HG03457 (cell line): ENCODE data around the gene MRPL42.
"Not testable (repeated sequence)": the region's sequence is repeated elsewhere in the genome, so short reads cannot be mapped to it uniquely, and the experiment has no call there.

Experiments used
- ATAC-seq: cut with Tn5 transposase; IDR thresholded peaks from one replicate; pipeline ENCODE4 v1.9.1; 2021; ENCODE audit warnings: moderate number of reproducible peaks; ENCODE audit not compliant: unreplicated experiment

Gene MRPL42

GRCh38 chr12:93443576-93443975 lies 23.7 kb upstream of the MRPL42 start:
- ATAC-seq, result no peak

GRCh38 chr12:93447555-93448290 lies 19.6 kb upstream of the MRPL42 start:
- ATAC-seq, result no peak

DNA sequence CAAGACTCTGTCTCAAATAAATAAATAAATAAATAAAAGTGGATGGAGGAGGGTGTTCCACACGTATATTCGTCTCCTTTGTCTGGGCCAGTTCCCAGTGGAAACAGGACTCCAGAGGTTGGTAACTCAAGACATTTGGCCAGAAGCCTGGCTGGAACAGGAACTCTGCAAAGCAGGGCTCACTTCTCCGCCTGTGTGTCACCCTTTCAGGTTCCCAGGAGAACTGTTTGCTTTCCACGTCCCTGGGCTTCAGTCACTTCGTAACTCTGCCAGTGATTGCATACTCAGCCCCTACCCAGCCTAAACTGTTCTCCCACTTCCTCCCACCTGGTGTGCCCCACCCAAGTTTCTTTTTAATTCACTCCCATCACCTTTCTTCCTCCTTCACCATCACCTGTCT lies 18.5 kb upstream of the MRPL42 start:
- ATAC-seq, result no peak

- ATAC-seq, result no peak
These were observed 18.0 kb upstream of the MRPL42 start for GRCh38 chr12:93449277-93449676.

DNA sequence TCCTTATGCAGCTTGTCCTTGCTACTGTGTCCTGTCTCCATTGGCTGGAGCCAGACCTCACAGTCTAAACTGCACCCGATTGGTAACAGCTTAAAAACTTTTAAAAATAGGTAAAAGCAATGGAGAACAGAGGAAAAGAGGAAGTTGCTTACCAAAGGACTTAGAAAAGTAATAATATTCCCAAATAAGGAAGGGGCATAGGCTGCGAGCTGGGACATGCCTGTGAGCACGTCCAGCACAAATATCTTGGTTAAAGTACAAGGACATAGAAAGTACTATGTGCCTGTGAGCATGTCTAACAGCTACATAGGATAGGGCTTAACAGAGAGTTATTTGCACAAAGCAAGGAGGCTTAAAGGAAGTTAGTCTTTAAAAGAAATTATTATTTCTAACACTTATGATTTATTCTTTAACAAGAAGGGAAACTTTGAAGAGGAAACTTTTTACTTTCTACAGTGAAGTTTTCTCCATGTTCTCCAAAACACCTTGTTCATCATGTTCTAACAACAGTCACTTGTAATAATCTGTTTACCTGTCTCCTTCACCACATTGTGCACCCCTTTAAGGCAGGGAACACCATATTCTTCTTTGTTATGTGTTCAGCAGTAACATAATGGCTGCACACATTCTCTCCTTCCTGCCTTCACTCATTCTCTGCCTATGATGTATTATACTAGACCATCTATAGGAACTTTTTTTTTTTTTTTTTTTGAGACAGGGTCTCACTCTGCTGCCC lies 15.7 kb upstream of the MRPL42 start:
- ATAC-seq, result no peak

GRCh38 chr12:93453633-93454032 lies 13.7 kb upstream of the MRPL42 start:
- ATAC-seq, result no peak

GRCh38 chr12:93456077-93456476 lies 11.2 kb upstream of the MRPL42 start:
- no peak for ATAC-seq

DNA sequence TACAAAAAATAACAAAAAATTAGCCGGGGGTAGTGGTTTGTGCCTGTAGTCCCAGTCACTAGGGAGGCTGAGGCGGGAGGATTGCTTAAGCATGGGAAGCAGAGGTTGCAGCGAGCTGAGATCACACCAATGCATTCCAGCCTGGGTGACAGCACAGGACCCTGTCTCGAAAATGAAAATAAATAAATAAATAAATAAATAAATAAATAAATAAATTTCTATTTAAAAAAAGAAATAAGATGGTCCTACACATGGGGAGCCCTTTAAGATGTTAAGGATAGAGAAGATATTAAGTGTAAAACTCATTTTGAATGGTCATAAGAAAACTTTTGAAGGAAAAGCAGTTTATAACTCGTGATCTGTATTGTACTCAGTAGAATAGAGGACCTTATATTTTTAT lies 8.2 kb upstream of the MRPL42 start:
- ATAC-seq, result no peak

DNA sequence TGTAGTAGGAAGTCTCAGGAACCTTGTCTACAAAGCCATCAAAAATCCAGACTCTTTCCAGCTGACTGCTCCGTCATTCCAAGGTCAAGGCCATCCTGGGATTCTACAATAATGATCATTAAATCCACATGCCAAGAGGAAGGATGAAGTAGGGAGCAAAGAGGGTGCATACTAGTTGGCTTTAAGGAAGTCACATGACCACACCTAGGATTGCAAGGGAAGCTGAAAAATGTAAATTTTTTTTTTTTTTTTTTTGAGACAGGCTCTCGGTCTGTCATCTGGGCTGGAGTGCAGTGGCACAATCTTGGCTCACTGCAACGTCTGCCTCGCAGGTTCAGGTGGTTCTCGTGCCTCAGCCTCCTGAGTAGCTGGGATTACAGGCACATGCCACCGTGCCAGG lies 7.3 kb upstream of the MRPL42 start:
- ATAC-seq, result no peak

DNA sequence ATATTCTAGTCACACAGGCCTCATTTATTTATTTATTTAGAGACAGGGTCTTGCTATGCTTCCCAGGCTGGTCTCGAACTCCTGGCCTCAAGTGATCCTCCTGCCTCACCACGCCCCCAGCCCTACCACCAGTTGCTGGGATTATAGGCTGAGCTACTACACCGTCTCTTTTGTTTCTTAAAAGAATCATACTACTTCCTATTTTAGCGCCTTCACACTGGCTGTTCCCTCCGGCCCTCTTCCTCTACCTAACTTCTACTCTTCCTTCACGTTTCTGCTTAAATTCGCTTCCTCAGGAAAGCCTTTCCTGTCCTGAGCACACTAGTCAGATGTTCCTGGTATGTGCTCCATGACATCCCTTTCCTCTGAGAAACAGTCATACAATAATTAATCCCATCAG lies 6.4 kb upstream of the MRPL42 start:
- no peak for ATAC-seq

GRCh38 chr12:93461503-93461902 lies 5.8 kb upstream of the MRPL42 start:
- ATAC-seq, result no peak

DNA sequence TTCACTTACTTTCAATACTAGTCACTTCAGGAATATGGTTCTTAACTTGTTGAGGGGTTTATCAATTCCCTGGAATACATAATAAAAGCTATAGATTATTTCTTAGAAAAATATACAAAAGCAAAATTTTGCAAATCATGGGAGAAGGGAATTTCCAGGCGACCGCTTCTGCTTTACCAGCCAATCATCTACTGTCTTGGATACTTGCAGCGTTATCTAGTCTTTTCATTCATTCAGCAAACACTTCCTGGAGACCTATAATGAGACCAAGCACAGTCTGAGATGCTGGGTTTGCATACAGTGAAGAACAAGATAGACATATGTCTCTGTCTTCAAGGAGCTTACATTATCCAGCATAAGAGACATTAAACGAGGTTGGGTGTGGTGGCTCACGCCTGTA lies 1.5 kb upstream of the MRPL42 start:
- ATAC-seq, result no peak

GRCh38 chr12:93466625-93467350 lies 526 bp upstream of the MRPL42 start:
- no peak for ATAC-seq

DNA sequence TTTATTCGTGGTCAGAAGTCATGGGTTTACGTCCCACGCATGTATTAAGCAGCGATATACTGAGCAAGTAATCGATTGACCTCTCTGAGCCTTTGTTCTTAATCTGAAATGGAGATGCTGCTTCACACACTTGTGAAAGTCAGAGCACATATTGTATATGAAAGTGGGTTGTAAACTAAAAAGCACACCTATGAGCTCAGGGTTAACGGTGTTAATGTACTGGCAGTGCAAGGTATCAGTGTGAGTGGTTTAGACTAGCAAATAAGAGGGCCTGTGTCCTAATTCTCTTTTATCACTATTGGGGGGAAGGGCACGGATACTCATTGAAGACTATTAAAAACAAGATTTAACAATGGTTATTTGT lies 676 bp downstream of the MRPL42 start:
- ATAC-seq, result no peak

GRCh38 chr12:93469386-93469785 lies 2.1 kb downstream of the MRPL42 start:
- no peak for ATAC-seq

- no peak for ATAC-seq
These were observed 9.2 kb downstream of the MRPL42 start for GRCh38 chr12:93476555-93476954.

DNA sequence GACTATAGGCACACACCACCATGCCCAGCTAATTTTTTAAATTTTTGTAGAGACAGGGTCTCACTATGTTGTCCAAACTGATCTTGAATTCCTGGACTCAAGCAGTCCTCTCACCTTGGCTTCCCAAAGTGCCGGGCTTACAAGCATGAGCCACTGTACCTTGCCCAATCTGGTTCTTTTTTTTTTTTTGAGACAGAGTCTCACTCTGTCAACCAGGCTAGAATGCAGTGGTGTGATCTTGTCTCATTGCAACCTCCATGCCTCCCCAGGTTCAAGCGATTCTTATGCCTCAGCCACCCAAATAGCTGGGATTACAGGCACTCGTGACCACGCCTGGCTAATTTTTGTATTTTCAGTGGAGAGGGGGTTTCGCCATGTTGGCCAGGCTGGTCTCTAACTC lies 15.4 kb downstream of the MRPL42 start:
- ATAC-seq, result no peak

DNA sequence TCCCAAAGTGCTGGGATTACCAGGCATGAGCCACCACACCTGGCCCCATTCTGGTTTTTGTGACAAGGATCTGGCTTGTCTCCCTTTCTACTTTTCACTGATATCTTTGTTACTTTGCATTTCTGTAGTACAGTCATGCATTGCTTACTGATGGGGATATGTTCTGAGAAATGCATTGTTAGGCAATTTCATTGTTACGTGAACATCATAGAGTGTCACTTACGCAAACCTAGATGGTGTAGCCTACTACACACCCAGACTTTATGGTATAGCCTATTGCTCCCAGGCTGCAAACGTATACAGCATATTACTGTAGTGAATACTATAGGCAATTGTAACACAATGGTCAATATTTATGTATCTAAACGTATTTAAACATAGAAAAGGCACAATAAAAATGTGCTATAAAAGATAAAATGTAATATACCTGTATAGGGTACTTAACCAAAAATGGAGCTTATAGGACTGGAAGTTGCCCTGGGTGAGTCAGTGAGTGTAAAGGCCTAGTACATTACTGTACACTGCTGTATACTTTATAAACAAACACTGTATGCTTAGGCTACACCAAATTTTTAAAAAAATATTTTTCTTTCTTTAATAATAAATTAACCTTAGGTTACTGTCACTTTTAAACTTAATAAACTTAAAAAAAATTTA lies 16.0 kb downstream of the MRPL42 start:
- ATAC-seq, result no peak

- ATAC-seq, result no peak
These were observed 17.1 kb downstream of the MRPL42 start for GRCh38 chr12:93484315-93484981.

DNA sequence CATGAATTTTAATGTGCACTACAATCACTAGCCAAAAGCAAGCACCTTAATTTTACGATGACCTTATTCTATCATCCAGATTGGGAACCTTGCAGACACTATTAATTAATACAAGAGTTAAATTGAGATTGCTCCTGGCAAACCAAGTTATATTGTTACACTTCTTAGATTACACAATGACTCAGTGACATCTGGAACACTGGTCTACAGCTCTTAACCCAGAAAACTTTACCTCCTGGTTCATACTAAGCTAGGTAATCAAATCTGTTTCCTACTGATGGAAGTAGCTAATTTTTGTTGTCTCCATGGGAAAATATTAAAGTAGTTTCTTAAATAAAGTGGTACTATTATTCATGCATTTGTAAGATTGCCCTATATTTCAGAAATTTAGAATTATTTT lies 25.5 kb downstream of the MRPL42 start:
- not testable (repeated sequence) for ATAC-seq

DNA sequence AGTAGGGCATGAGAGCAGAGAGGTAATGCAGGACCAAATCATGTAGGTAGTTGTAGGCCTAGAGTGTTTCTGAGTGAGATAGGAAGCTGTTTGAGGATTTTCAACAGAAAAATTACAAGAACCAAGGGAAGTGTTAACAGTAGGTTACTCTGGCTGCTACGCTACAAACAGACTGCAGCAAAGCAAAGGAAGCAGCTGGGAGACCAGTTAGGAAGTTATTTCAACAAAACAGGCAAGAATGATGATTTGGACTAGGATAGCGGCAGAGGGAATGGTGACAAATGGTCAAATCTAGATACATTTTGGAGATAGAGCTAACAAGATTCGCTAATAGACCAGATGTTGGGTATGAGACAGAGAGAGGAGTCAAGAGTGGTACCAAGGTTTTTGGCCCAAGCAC lies 26.8 kb downstream of the MRPL42 start:
- ATAC-seq, result no peak
